Measurements from ENCODE around the gene ZNF831.

GRCh38 chr20:59299945-59300332 is 136.3 kb downstream of the ZNF831 start:
- TF ChIP-seq CTCF (conservative IDR thresholded peaks at IDR 0.05 in 1 of 2, IDR thresholded peaks at IDR 0.05 in 1 of 2; ENCODE audit: extremely low read depth in 1 of 2, insufficient read depth in 1 of 2, low read depth in 1 of 2, low read length in 2 of 2) (no peak), EZH2 (IDR thresholded peaks at IDR 0.05; ENCODE audit: borderline replicate concordance, low read length) (no peak)

Data from mammary epithelial cell (primary cell).